Mesothelial cell of epicardium (in vitro differentiated cells): ENCODE data around the gene PGGT1B. TPM values are rescaled to one million over a fixed set of nuclear protein-coding genes. Genes with fewer than 3 reads are reported as not detected.

Experiments
- DNase-seq, 2 experiments: peaks; one replicate each; pipeline ENCODE4 v3.0.0; 2021; ENCODE audit warnings: low spot score in 2 of 2; ENCODE audit not compliant: unreplicated experiment in 2 of 2
- H3K27ac Mint-ChIP-seq: 2 replicates; pipeline ENCODE4 v1.8.0; 2021; ENCODE audit warnings: mixed read lengths
- H3K27me3 Mint-ChIP-seq: 2 replicates; pipeline ENCODE4 v1.8.0; 2021; ENCODE audit warnings: low read depth, mixed read lengths
- H3K36me3 Mint-ChIP-seq: 2 replicates; pipeline ENCODE4 v1.8.0; 2021; ENCODE audit warnings: mixed read lengths
- H3K4me1 Mint-ChIP-seq: 2 replicates; pipeline ENCODE4 v1.8.0; 2021; ENCODE audit warnings: mixed read lengths
- H3K4me3 Mint-ChIP-seq: 2 replicates; pipeline ENCODE4 v1.8.0; 2021; ENCODE audit warnings: mild to moderate bottlenecking, moderate library complexity, mixed read lengths
- H3K9me3 Mint-ChIP-seq: 2 replicates; pipeline ENCODE4 v1.8.0; 2021; ENCODE audit warnings: mixed read lengths
- CTCF ChIP-seq: fragments of 200-600 bp; sonication (generic); IDR thresholded peaks from one replicate; pipeline ENCODE4 v1.5.0; 2021; ENCODE audit warnings: antibody characterized with exemption; ENCODE audit not compliant: unreplicated experiment
- total RNA-seq: library from RNA; stranded (reverse); gene quantifications from 3 replicates; pipeline ENCODE4 v1.2.1, GENCODE V29; 2021

The PGGT1B gene
- total RNA-seq, 1 donor from 2014 or later, result 40.3 TPM

DNA sequence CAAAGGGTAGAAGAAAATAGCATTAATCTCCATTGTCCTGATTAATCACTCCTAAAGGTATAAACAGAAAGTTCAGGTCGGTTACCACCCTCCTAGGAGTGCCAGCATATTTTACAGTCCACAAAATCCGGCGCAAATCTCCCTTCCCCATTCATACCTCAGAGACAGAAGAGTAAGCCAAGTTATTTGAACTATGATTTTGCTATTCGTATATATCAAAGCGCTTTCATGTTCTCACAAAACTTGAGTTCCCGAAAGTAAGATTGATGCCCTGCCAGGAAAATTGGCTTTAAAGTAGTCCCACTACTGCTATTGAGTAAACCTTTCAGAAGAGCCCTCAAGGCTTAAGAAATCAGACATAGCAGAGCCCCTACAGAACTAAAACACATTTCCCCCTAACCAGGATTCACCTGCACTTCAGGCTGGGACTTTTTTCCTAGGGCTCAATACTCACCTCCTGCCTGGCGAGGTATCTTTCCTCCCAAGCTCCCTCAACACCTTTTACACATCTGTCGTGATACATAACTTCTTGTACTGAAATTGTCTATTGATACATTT lies 71.1 kb downstream of the PGGT1B start:
- Mint-ChIP-seq H3K9me3 (peaks cover 1% of the 10 kb centered on the region), H3K4me3 (no peak overlapping the region), H3K27me3 (peaks cover 12% of the 10 kb centered on the region), H3K27ac (peak overlapping the region; percentile 36), H3K4me1 (peaks cover 25% of the 10 kb centered on the region), H3K36me3 (no peaks in the 10 kb centered on the region)
- no peak for TF ChIP-seq CTCF
- DNase-seq, result no peak

GRCh38 chr5:115190388-115190787 lies 72.3 kb downstream of the PGGT1B start:
- no peak overlapping the region for H3K27ac Mint-ChIP-seq
- no peak for TF ChIP-seq CTCF
- DNase-seq, result no peak
- H3K9me3 Mint-ChIP-seq, result no peaks in the 10 kb centered on the region
- no peaks in the 10 kb centered on the region for H3K36me3 Mint-ChIP-seq
- no peak overlapping the region for H3K4me3 Mint-ChIP-seq
- H3K27me3 Mint-ChIP-seq, result peaks cover 17% of the 10 kb centered on the region
- H3K4me1 Mint-ChIP-seq, result peaks cover 25% of the 10 kb centered on the region

GRCh38 chr5:115189866-115190265 lies 72.8 kb downstream of the PGGT1B start:
- no peak for DNase-seq
- peaks cover 20% of the 10 kb centered on the region for H3K27me3 Mint-ChIP-seq
- no peaks in the 10 kb centered on the region for H3K9me3 Mint-ChIP-seq
- H3K27ac Mint-ChIP-seq, result no peak overlapping the region
- no peak for TF ChIP-seq CTCF
- H3K4me3 Mint-ChIP-seq, result no peak overlapping the region
- H3K4me1 Mint-ChIP-seq, result peaks cover 25% of the 10 kb centered on the region
- H3K36me3 Mint-ChIP-seq, result no peaks in the 10 kb centered on the region

DNA sequence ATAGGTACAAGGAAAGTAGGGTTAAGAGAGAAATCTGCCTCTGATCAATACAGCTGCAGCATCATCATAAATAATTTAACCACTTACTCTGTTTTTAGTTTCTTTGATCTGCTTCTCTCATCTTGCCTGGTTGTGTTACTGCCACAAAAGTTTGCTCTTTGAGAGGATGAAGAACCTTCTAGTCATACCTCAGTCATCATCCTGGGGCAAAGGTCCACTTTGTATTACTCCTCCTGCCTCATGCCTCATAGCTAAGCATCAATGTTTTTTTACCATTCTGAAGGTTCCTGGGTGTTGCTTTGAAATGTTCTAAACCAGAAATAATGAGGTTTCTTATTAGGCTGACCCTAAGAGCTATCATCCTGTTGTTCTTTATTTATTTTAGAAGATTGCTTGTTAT lies 75.9 kb downstream of the PGGT1B start:
- Mint-ChIP-seq H3K4me1 (peaks cover 21% of the 10 kb centered on the region), H3K27ac (no peak overlapping the region), H3K36me3 (no peaks in the 10 kb centered on the region), H3K4me3 (no peak overlapping the region), H3K27me3 (peaks cover 48% of the 10 kb centered on the region), H3K9me3 (peaks cover 8% of the 10 kb centered on the region)
- TF ChIP-seq CTCF, result no peak
- no peak for DNase-seq

DNA sequence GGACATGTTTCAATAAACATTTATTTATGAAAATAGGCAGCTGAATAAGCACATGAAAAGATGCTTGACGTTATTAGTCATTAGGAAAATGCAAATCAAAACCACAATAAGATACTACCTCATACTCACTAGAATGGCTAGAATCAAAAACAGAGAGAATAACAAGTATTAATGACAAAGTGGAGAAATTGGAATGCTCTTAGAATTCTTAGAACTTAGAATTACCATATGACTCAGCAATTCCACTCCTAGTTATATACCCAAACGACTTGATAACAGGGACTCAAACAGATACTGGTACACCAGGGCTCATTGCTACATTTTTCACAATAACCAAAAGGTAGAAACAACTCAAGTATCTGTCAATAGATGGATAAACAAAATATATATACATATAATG lies 77.9 kb downstream of the PGGT1B start:
- no peak for DNase-seq

More for the DNA sequence above, 77.9 kb downstream of the PGGT1B start:
- Mint-ChIP-seq H3K9me3 (peaks cover 8% of the 10 kb centered on the region), H3K27ac (no peak overlapping the region), H3K27me3 (peaks cover 66% of the 10 kb centered on the region), H3K4me3 (no peak overlapping the region), H3K36me3 (no peaks in the 10 kb centered on the region), H3K4me1 (peaks cover 8% of the 10 kb centered on the region)
- no peak for TF ChIP-seq CTCF
